GM12878 (cell line): ENCODE data around the gene MEAF6. TPM values are rescaled to one million over a fixed set of nuclear protein-coding genes. Genes with fewer than 3 reads are reported as not detected.

Experiments
- ATAC-seq: fragments of 200-7000 bp; cut with Tn5 transposase; 3 replicates; pipeline ENCODE4 v1.9.1; 2020; ENCODE audit warnings: mild to moderate bottlenecking, moderate library complexity
- BruUV-seq: library from RNA; stranded (reverse); fragments of 400-500 nt; replicated peaks from 2 replicates; lab custom pipeline; 2021; lab: Mats Ljungman, UMichigan
- CTCF ChIA-PET: fragments of 300-600 bp; sonication (Branson Sonifier 250); formaldehyde crosslinking; extraction: SDS; loops from one replicate; lab custom pipeline; 2021; ENCODE audit warnings: inconsistent platforms; lab: Yijun Ruan, JAX
- POLR2A ChIA-PET: fragments of 350-600 bp; formaldehyde crosslinking; extraction: SDS; loops from one replicate; lab custom pipeline; 2021; ENCODE audit warnings: inconsistent platforms; lab: Charles Lee
- RAD21 ChIA-PET: fragments of 300-600 bp; sonication (Branson Sonifier 250); formaldehyde crosslinking; loops from one replicate; lab custom pipeline; 2023; ENCODE audit warnings: antibody characterized with exemption; ENCODE audit not compliant: unreplicated experiment; lab: Charles Lee
- SMC1A ChIA-PET: fragments of 300-600 bp; sonication (Branson Sonifier 250); formaldehyde crosslinking; loops from one replicate; lab custom pipeline; 2023; ENCODE audit not compliant: unreplicated experiment, uncharacterized antibody; lab: Charles Lee
- DNase-seq: peaks from one replicate; pipeline ENCODE4 v3.0.0-alpha.2; 2011; ENCODE audit warnings: low read depth, low spot score
- FAIRE-seq: peaks from 3 replicates; lab custom pipeline; 2011; peaks lifted over from hg19 to GRCh38; lab: Jason Lieb, UNC
- H2AFZ ChIP-seq: 2 replicates; pipeline ENCODE4 v1.6.0; 2011; ENCODE audit warnings: low read depth, low read length, control low read depth; ENCODE audit not compliant: control insufficient read depth
- H3K27ac ChIP-seq: 2 replicates; pipeline ENCODE4 v1.5.1; 2011; ENCODE audit warnings: control low read depth; ENCODE audit not compliant: control insufficient read depth, insufficient read depth
- H3K27me3 ChIP-seq, 2 experiments: replicated peaks in 1 of 2; 2 replicates each; pipeline versions ENCODE4 v1.6.0 to v1.6.1; 2011; ENCODE audit warnings: low read length in 1 of 2; ENCODE audit not compliant: control insufficient read depth in 2 of 2, insufficient read depth in 2 of 2
- H3K36me3 ChIP-seq, 2 experiments: 2 replicates each; pipeline ENCODE4 v1.5.1; 2011; ENCODE audit warnings: low read length in 1 of 2; ENCODE audit not compliant: control insufficient read depth in 2 of 2, insufficient read depth in 2 of 2
- H3K4me1 ChIP-seq: 2 replicates; pipeline ENCODE4 v1.6.1; 2011; ENCODE audit warnings: mild to moderate bottlenecking, low read length, moderate library complexity, mixed read lengths; ENCODE audit not compliant: control insufficient read depth, insufficient read depth
- H3K4me2 ChIP-seq: 2 replicates; pipeline ENCODE4 v1.6.0; 2011; ENCODE audit warnings: control low read depth; ENCODE audit not compliant: control insufficient read depth, insufficient read depth
- H3K4me3 ChIP-seq: fragments of 200-600 bp; sonication (generic); 2 replicates; pipeline ENCODE4 v1.5.1; 2016
- H3K79me2 ChIP-seq: 2 replicates; pipeline ENCODE4 v1.6.0; 2011; ENCODE audit warnings: low read length; ENCODE audit not compliant: control insufficient read depth, insufficient read depth
- H3K9ac ChIP-seq: 2 replicates; pipeline ENCODE4 v1.8.0; 2011; ENCODE audit warnings: low read length, control low read depth, mixed read lengths; ENCODE audit not compliant: control insufficient read depth, insufficient read depth
- H3K9me3 ChIP-seq: replicated peaks from 3 replicates; pipeline ENCODE4 v1.5.1; 2011; ENCODE audit warnings: mild to moderate bottlenecking, low read length; ENCODE audit not compliant: control insufficient read depth, insufficient read depth
- H4K20me1 ChIP-seq: 2 replicates; pipeline ENCODE4 v1.6.0; 2011; ENCODE audit not compliant: control insufficient read depth, insufficient read depth
- BCLAF1 ChIP-seq: fragments of 450-650 bp; IDR thresholded peaks from 2 replicates; pipeline ENCODE4 v1.6.1; 2017; ENCODE audit warnings: antibody characterized with exemption, mild to moderate bottlenecking, moderate library complexity
- BMI1 ChIP-seq: fragments of 450-650 bp; IDR thresholded peaks from 2 replicates; pipeline ENCODE4 v1.6.1; 2016; ENCODE audit warnings: mild to moderate bottlenecking, moderate library complexity, borderline replicate concordance
- EGR1 ChIP-seq, 2 experiments: IDR thresholded peaks; 1 replicate in 1 of 2; 2 replicates in 1 of 2; pipeline ENCODE4 v1.6.1; 2011 to 2012; ENCODE audit warnings: low read depth in 2 of 2, low read length in 2 of 2, borderline replicate concordance in 1 of 2, mild to moderate bottlenecking in 1 of 2, moderate library complexity in 1 of 2
- IKZF2 ChIP-seq, 2 experiments: fragments of 450-650 bp; IDR thresholded peaks; 2 replicates each; pipeline ENCODE4 v1.6.1; 2017; ENCODE audit warnings: mild to moderate bottlenecking in 2 of 2, moderate library complexity in 2 of 2
- NR2C2 ChIP-seq: IDR thresholded peaks from 2 replicates; pipeline ENCODE4 v1.6.1; 2011; ENCODE audit warnings: borderline replicate concordance, low read depth; ENCODE audit not compliant: control insufficient read depth, insufficient read length
- SP1 ChIP-seq: IDR thresholded peaks from one replicate; pipeline ENCODE4 v1.6.1; 2011; ENCODE audit warnings: low read depth, low read length
- TCF3 ChIP-seq: IDR thresholded peaks from 2 replicates; pipeline ENCODE4 v1.6.1; 2012; ENCODE audit warnings: low read depth, mild to moderate bottlenecking, low read length, borderline replicate concordance; ENCODE audit not compliant: insufficient read depth
- ZBTB4 ChIP-seq: fragments of 450-650 bp; formaldehyde crosslinking; IDR thresholded peaks from 2 replicates; pipeline ENCODE4 v1.4.0; 2022; ENCODE audit warnings: mild to moderate bottlenecking, moderate library complexity
- ZNF24 ChIP-seq: fragments of 450-650 bp; IDR thresholded peaks from 2 replicates; pipeline ENCODE4 v1.6.1; 2017; ENCODE audit warnings: antibody characterized with exemption, mild to moderate bottlenecking
- ZNF687 ChIP-seq: fragments of 450-650 bp; IDR thresholded peaks from 2 replicates; pipeline ENCODE4 v1.6.1; 2017; ENCODE audit warnings: mild to moderate bottlenecking, moderate library complexity
- WGBS: methylation state at CpG from one replicate; pipeline ENCODE4 v1.1.6; 2016; ENCODE audit warnings: low lambda C conversion rate; ENCODE audit not compliant: insufficient replicate concordance, insufficient coverage; ENCODE audit errors: missing lambda C conversion rate; 5-methylcytosine and 5-hydroxymethylcytosine counted together
- in situ Hi-C: fragments of 300-500 bp; cut with MboI; formaldehyde crosslinking; loops from 9 replicates; pipeline ENCODE4 v1.14.3; 2018; ENCODE audit warnings: mixed read lengths
- intact Hi-C: fragments of 100-400 bp; cut with micrococcal nuclease; formaldehyde crosslinking; loops from one replicate; pipeline ENCODE4 v1.14.2; 2022; ENCODE audit not compliant: unreplicated experiment
- polyA plus RNA-seq, 11 experiments: library from polyadenylated mRNA; depleted of rRNA in 4 of 11; unstranded in 6 of 11; stranded (reverse) in 5 of 11; fragments of >200 nt; fragmentation: Nextera tagmentation in 4 of 11; fragmentation: Illumina TruSeq in 1 of 11; extraction: Ambion mirVana in 4 of 11; extraction: Trizol in 1 of 11; gene quantifications; 1 replicate in 1 of 11; 2 replicates in 10 of 11; pipeline versions ENCODE4 v1.2.1 to v1.2.3, GENCODE V29; 2011 to 2016; ENCODE audit warnings: inconsistent platforms in 2 of 11, missing spikeins in 2 of 11, low read depth in 1 of 11
- total RNA-seq, 4 experiments: library from RNA; depleted of rRNA in 3 of 4; stranded (reverse); fragments of >200 nt in 3 of 4; fragmentation: Illumina TruSeq in 1 of 4; extraction: Trizol in 1 of 4; gene quantifications; 2 replicates each; pipeline versions ENCODE4 v1.2.1 to v1.2.3, GENCODE V29; 2013 to 2021

Gene MEAF6
- total and polyA plus RNA-seq, 10 of the 15 experiments (the other 5 are each of a cell fraction or from before 2014, with no cell fraction given) = 30.8 to 75.0 (median 58.1) TPM

- ATAC-seq = peak; percentile 25; the same call in 2 of the 3 replicates
- Histone ChIP-seq H3K9me3 (peaks cover 2% of the 10 kb centered on the region; the same call in 1 of the 3 replicates), H3K36me3 (no peaks in the 10 kb centered on the region), H3K79me2 (peaks cover 18% of the 10 kb centered on the region), H4K20me1 (no peaks in the 10 kb centered on the region), H3K4me2 (peak within 1 kb of the TSS; percentile 44; the same call in 1 of the 2 replicates), H3K4me3 (no peak within 1 kb of the TSS), H3K4me1 (peaks cover 6% of the 10 kb centered on the region; the same call in 1 of the 2 replicates), H3K27me3 (no peaks in the 10 kb centered on the region), H3K27ac (no peak within 1 kb of the TSS), H2AFZ (peak within 1 kb of the TSS; percentile 65), H3K9ac (no peak within 1 kb of the TSS)
- intact Hi-C loops = no loop called here
- DNase-seq = no peak
- CTCF ChIA-PET = interaction anchor here (1.3 to 2.9 kb wide), 2 partner anchors 69 to 125 kb away, joined by 5 to 11 read pairs; no protein-coding TSS in a partner anchor
- RAD21 ChIA-PET = no interaction called here
- no peak for TF ChIP-seq SP1
- TF ChIP-seq BCLAF1 = no peak
- TF ChIP-seq ZNF24 = no peak
- no peak for TF ChIP-seq ZNF687
- TF ChIP-seq IKZF2 (IDR thresholded peaks at IDR 0.05) = peak; percentile 20 to 25; a peak in 1 of 4 replicates
- no peak for TF ChIP-seq ZBTB4 (CRISPR knock-in tag)
- TF ChIP-seq NR2C2 = no peak
- peak; percentile 49 to 92 for TF ChIP-seq EGR1 (IDR thresholded peaks at IDR 0.05; ENCODE audit: borderline replicate concordance in 1 of 2, low read depth in 2 of 2, low read length in 2 of 2)
- no peak for TF ChIP-seq TCF3
- TF ChIP-seq BMI1 = peak; percentile 57; the same call in 1 of the 2 replicates
- in situ Hi-C loops = loop anchor here (5.0 kb wide), 1 partner anchor 126 kb away; no protein-coding TSS in a partner anchor
- POLR2A ChIA-PET = interaction anchor here (0.6 kb wide), 1 partner anchor 381 kb away, joined by 3 read pairs; no protein-coding TSS in a partner anchor
- BruUV-seq = no TSS peak
- WGBS = 46% methylated on average over 29 of the region's 31 CpGs
- no peak for FAIRE-seq
- SMC1A ChIA-PET = no interaction called here
Measured at GRCh38 chr1:37556712-37557196, 42.2 kb upstream of the MEAF6 start, which contains the start of gene DNALI1. TSS of gene DNALI1 (plus strand) at chr1:37556940. CDS start at chr1:37556995, 55 bp downstream.
